ENCODE data around the gene CRYBB1. TPM values are rescaled to one million over a fixed set of nuclear protein-coding genes. Genes with fewer than 3 reads are reported as not detected.

The CRYBB1 gene
- total and polyA plus RNA-seq, 2 experiments from 2014 or later, result not detected

- Histone ChIP-seq H3K27me3 (no peaks in the 10 kb centered on the region), H3K4me3 (no peak overlapping the region), H3K79me2 (no peaks in the 10 kb centered on the region), H3K36me3 (replicated peaks; ENCODE audit: insufficient read depth, low read depth) (no peaks in the 10 kb centered on the region), H4K20me1 (ENCODE audit: insufficient read depth, poor library complexity, severe bottlenecking) (no peaks in the 10 kb centered on the region), H3K27ac (no peak overlapping the region), H3K4me2 (no peak overlapping the region), H3K4me1 (ENCODE audit: insufficient read depth) (no peaks in the 10 kb centered on the region), H2AFZ (no peak overlapping the region), H3K9me3 (ENCODE audit: low read depth) (no peaks in the 10 kb centered on the region), H3K9me2 (replicated peaks; ENCODE audit: insufficient read depth) (no peaks in the 10 kb centered on the region)
- WGBS (ENCODE audit: low lambda C conversion rate, missing lambda C conversion rate), result 95% methylated on average over 4 of the region's 4 CpGs
- TF ChIP-seq CTCF (IDR thresholded peaks at IDR 0.05; ENCODE audit: poor library complexity), result no peak
- no peak for TF ChIP-seq EZH2 (IDR thresholded peaks at IDR 0.05; ENCODE audit: borderline replicate concordance)
- no peak for TF ChIP-seq EZH2phosphoT487 (IDR thresholded peaks at IDR 0.05; ENCODE audit: low read depth, severe bottlenecking, unreplicated experiment)
- DNase-seq (ENCODE audit: low spot score), result no peak
Observed at GRCh38 chr22:26631282-26631681, 13.5 kb upstream of the CRYBB1 start.

GRCh38 chr22:26629988-26630761 lies 12.3 kb upstream of the CRYBB1 start:
- H3K4me3 ChIP-seq, result no peak overlapping the region
- no peak for DNase-seq (ENCODE audit: low spot score)
- H2AFZ ChIP-seq, result no peak overlapping the region
- no peaks in the 10 kb centered on the region for H4K20me1 ChIP-seq (ENCODE audit: insufficient read depth, poor library complexity, severe bottlenecking)
- H3K9me2 ChIP-seq (replicated peaks; ENCODE audit: insufficient read depth), result no peaks in the 10 kb centered on the region
- H3K4me2 ChIP-seq, result no peak overlapping the region
- no peaks in the 10 kb centered on the region for H3K79me2 ChIP-seq
- H3K36me3 ChIP-seq (replicated peaks; ENCODE audit: insufficient read depth, low read depth), result no peaks in the 10 kb centered on the region
- no peak for TF ChIP-seq EZH2 (IDR thresholded peaks at IDR 0.05; ENCODE audit: borderline replicate concordance)
- no peak for TF ChIP-seq EZH2phosphoT487 (IDR thresholded peaks at IDR 0.05; ENCODE audit: low read depth, severe bottlenecking, unreplicated experiment)
- TF ChIP-seq CTCF (IDR thresholded peaks at IDR 0.05; ENCODE audit: poor library complexity), result no peak
- H3K9me3 ChIP-seq (ENCODE audit: low read depth), result no peaks in the 10 kb centered on the region
- H3K4me1 ChIP-seq (ENCODE audit: insufficient read depth), result no peaks in the 10 kb centered on the region
- H3K27ac ChIP-seq, result no peak overlapping the region
- no peaks in the 10 kb centered on the region for H3K27me3 ChIP-seq
- 93% methylated on average over 18 of the region's 18 CpGs for WGBS (ENCODE audit: low lambda C conversion rate, missing lambda C conversion rate)

GRCh38 chr22:26624803-26625202 lies 7.0 kb upstream of the CRYBB1 start:
- no peak overlapping the region for H2AFZ ChIP-seq
- no peaks in the 10 kb centered on the region for H3K79me2 ChIP-seq
- no peak overlapping the region for H3K4me2 ChIP-seq
- no peaks in the 10 kb centered on the region for H4K20me1 ChIP-seq (ENCODE audit: insufficient read depth, poor library complexity, severe bottlenecking)
- no peak for DNase-seq (ENCODE audit: low spot score)
- H3K9me2 ChIP-seq (replicated peaks; ENCODE audit: insufficient read depth), result no peaks in the 10 kb centered on the region
- H3K27me3 ChIP-seq, result no peaks in the 10 kb centered on the region
- no peak overlapping the region for H3K4me3 ChIP-seq
- H3K9me3 ChIP-seq (ENCODE audit: low read depth), result no peaks in the 10 kb centered on the region
- WGBS (ENCODE audit: low lambda C conversion rate, missing lambda C conversion rate), result 86% methylated on average over 11 of the region's 12 CpGs
- no peaks in the 10 kb centered on the region for H3K36me3 ChIP-seq (replicated peaks; ENCODE audit: insufficient read depth, low read depth)
- TF ChIP-seq EZH2 (IDR thresholded peaks at IDR 0.05; ENCODE audit: borderline replicate concordance) (no peak), CTCF (IDR thresholded peaks at IDR 0.05; ENCODE audit: poor library complexity) (no peak), EZH2phosphoT487 (IDR thresholded peaks at IDR 0.05; ENCODE audit: low read depth, severe bottlenecking, unreplicated experiment) (no peak)
- no peaks in the 10 kb centered on the region for H3K4me1 ChIP-seq (ENCODE audit: insufficient read depth)
- H3K27ac ChIP-seq, result no peak overlapping the region

Measured in hepatocyte (in vitro differentiated cells).